Activated CD4-positive, alpha-beta T cell treated with anti-CD3 and anti-CD28 coated beads, Interleukin-2, Interleukin-6, amounts not matched to agents 100 ng/mL and 50 ng/mL, durations not matched to agents 16 hours and 8 hours (primary cell): ENCODE results near the gene INPP5D.
"Not testable (repeated sequence)": the region's sequence is repeated elsewhere in the genome, so short reads cannot be mapped to it uniquely, and the experiment has no call there.

Experiments
- DNase-seq: peaks from one replicate; pipeline ENCODE4 v3.0.0-alpha.2; 2020

INPP5D gene

DNA sequence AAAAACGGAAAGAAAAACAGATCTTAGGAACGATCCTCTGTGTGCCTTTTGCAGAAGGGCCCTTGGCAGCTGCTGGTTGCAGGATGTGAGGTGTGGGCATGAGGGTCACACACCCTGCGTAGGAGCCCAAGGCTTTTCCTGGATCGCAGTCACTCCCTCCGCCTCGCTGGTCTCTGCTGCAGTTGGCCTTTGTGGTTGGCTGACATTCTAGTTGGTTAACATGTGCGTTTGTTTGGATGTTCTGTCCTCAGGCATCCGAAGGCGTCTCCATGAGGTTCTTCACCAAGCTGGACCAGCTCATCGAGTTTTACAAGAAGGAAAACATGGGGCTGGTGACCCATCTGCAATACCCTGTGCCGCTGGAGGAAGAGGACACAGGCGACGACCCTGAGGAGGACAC, 61.7 kb downstream of the INPP5D start:
- no peak for DNase-seq

DNA sequence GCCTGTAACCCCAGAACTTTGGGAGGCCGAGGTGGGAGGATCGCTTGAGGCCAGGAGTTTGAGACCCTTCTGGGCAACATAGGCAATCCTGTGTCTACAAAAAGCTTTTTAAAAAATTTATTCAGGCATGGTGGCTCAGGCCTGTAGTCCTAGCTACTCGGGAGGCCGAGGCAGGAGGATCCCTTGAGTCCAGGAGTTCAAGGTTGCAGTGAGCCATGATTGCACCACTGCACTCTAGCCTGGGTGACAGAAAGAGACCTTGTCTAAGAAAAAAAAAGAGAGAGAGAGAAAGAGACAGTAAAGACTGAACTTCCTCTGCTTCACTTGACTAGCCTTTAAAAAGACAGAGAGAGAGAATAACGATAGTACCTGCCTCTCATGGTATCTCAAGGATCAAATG, 62.4 kb downstream of the INPP5D start:
- no peak for DNase-seq

DNA sequence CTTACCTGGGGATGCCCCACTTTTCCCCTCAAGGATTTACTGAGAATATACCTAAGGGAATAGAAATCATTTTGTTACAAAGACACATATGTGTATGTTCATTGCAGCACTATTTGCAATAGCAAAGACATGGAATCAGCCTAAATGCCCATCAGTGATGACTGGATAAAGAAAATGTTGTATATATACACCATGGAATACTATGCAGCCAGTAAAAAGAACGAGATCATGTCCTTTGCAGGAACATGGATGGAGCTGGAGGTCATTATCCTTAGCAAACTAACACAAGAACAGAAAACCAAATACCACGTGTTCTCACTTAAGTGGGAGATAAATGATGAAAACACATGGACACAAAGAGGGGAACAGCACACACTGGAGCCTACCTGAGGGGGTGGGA, 63.4 kb downstream of the INPP5D start:
- DNase-seq, result not testable (repeated sequence)

DNA sequence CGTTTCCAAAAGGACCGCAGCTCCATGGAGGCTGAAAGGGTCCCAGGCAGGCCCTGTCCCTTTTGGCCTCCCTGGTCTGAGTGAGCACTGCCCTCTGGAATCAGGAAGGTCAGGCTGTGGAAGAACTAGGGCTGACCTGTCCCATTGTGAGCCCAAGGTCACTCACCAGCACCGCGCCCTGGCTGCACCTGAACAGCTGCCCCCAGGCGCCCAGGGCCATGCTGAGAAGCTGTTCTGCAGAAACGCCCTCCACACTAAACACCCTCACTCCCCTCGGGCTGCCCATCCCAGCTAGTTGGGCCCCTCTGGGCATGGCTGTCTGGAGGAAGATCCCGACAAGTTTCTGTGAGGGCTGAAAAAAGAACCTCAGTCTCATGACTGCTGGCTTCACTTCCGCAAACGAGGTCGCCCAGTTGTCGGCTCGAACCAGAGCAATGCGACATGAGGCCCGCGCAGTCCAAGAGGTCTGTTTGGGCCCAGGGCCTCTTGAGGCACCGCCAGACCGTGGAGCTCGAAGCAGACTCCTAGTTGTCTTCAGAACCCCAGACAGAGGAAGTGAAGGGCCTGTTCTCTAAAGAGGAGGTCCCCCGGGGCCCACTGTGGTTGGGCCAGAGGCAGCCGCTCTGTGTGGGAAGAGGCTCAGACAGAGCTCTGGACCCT, 64.4 kb downstream of the INPP5D start:
- no peak for DNase-seq

DNA sequence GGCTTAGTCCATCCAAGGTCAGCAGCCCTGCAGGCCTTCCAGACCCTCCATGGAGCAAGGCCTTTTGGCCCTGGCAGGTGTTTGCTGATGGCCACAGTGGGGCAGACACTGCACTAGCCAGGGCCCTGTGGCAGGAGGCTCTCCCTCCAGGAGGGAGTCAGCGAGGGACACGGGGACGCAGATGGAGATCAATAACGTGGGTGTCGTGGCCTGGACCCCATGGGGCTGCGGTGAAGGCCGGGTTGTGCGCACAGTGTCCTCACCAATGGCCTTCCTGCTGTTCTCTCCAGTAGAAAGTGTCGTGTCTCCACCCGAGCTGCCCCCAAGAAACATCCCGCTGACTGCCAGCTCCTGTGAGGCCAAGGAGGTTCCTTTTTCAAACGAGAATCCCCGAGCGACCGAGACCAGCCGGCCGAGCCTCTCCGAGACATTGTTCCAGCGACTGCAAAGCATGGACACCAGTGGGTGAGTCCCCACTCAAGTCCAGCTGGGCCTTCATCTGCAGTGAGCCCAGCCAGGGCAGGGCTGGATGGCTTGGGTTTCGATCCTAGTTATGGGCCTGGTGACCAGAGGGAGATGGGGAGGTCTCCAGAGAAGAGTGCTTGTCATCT, 65.4 kb downstream of the INPP5D start:
- no peak for DNase-seq

DNA sequence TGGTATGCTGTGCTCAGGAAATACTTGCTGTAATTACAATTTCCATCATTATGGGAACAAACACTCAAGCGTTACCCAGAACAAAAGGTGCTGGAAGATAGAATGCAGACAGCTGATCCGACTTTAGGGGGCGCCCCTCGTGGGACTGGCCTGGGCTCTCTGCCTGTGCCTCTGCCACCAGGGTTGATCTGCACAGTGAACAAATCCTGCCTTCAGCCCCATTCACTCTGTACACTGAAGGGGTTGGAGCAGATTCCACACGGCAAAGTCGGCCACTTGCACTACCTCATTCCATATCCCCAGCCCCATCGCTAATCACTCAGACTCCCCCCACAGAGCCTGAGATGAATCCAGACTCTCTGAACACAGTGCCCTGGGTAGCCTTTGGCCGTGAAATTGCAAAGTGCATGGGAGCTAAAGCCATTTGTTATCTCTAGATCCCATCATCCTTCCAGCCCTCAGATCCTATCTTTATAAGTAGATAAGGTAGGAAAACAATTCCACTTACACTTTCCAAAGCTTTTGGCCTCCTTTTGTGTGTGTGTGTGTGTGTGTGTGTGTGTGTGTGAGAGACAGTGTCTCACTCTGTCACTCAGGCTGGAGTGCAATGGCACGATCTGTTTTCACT, 69.3 kb downstream of the INPP5D start:
- DNase-seq, result no peak

DNA sequence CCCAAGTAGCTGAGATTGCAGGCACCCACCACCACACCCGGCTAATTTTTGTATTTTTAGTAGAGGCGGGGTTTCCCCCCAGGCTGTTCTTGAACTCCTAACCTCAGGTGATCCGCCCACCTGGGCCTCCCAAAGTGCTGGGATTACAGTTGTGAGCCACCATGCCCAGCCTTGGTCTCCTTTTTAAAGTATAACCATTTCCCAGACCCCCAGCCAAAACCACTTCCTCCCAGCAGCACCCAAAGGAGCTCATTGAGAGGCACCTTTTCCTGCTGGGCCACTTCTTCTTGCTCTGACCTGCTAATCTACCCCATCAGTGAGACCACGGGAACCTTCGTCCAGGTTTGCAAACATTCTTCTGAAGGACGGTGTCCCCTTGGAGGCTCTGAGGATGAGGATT, 69.9 kb downstream of the INPP5D start:
- no peak for DNase-seq

DNA sequence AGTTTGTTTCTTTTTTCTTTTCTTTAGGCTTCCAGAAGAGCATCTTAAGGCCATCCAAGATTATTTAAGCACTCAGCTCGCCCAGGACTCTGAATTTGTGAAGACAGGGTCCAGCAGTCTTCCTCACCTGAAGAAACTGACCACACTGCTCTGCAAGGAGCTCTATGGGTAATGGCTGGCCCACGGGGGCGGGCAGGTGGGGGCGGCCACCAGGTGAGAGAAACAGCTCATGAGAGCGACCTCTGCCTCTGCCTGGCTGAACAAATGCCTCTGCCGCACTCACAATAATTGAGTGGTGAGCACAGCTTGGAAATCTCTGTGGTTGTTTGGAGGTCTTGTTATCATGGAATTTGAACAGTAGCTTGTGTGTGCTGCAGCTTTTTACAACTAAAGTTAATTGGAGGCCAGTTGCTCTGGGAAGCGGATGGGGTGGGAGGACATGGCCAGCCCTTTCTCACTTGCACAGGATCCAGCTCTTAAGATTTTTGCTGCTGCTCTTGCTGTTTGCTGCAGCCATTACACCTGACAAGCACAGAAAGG, 70.4 kb downstream of the INPP5D start:
- DNase-seq, result no peak

DNA sequence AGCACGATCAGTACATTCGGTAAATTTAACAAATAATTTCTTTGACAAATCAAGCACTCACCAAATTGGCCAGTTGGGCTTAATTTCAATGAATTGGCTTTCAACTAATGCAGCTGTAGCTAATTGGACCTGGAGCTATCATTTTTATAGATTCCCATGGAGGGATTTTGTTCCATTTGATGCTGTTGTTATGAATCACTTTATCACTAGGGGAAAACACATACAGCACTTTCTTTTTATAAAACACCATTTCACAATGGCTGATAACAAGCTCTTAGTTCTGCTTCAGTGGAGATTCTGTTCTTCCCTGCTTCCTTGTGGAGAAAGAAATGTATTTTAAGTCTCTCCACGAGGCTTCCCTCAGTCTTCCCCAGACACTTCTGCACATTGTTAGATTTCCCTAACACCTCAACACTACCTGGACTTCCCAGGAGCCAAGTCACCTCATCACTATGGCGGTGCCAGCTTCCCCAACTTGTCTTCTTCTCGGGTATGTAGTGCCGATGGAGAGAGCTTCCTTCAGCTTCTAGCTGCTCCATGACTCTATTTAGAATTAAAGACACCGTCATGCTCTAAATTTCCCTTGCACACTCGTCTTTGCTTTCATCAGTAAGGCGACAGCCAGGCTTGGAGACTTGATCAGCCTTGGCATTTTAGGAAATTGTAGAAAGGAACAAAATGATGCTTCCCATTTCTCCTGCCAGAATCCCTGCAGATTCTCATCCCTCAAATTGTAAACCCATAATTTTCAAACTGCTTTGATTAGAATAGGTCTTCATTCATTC, 72.0 kb downstream of the INPP5D start:
- DNase-seq, result no peak

DNA sequence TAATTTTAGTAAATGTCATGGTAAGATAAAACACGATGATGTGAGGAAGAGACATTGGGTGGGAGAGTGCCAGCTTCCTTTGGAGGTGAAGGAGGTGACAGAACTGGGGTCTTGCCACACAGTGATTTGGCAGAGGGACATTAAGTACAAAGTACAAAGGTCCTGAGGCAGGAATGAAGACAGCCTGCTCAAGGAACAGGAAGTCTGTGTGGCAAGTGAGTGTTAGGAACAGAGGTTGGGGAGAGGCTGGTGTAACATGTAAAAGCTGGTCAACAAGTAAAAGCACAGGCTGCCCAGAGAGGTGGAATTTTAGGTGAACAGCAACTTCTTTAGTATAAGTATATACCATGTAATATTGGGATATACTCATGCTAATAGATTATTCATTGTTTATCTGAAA, 73.1 kb downstream of the INPP5D start:
- no peak for DNase-seq

DNA sequence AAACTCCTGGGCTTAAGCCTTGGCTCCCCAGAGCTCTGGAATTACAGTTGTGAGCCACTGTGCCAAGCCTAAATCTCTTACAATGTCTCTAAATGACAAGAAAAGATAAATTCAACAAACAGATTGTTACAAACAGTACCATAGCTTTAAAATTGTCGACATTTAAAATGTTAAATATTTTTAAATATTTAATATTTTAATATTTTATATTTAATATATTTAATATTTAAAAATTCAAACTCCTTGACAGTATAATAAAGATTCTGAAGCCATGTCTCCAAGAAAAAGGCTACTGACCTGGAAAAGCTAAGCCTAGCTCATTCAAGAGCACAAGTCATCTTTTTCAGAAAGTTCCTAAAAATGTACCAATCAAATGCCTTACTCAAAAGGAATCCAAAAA, 75.3 kb downstream of the INPP5D start:
- no peak for DNase-seq

DNA sequence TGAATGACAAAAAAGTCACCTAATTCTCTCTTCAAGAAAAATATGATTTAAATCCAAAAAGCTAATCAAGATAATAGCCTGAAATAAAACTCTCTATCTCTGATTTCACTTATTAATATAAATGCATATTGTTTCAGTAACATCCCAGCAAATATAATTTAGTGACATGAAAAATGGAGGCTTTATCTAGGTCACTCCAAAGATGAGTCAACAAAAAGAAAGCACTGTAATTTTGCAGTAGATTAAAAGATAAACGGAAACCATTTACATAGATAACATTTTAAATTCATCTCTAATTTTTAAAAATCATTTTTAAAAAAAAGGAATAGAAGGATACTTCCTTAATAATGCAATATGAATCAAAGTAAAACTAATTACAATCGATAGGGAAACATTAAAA, 76.9 kb downstream of the INPP5D start:
- DNase-seq, result no peak

DNA sequence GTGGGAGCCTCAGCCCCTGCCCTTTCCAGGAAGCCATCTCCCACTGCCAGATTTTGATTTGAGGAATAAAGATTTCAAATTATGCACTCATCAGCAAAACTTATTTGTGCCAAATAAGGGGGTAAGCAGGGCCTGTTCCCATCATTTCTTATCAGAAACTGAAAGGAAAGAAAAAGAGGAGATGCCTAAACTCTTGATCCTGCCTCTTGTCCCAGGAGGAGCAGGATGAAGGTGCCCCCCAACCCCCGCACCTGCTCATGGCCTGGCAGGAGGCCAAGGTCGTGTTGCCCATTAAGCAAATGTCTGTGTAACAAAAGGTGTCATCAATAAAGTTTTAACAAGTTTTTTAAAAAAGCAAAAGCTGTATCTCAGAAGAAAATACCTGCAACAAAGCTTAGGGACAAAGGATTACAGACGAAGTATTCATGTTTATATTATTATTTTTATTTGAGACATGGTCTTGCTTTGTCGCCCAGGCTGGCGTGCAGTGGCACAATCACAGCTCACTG, 80.0 kb downstream of the INPP5D start:
- no peak for DNase-seq

DNA sequence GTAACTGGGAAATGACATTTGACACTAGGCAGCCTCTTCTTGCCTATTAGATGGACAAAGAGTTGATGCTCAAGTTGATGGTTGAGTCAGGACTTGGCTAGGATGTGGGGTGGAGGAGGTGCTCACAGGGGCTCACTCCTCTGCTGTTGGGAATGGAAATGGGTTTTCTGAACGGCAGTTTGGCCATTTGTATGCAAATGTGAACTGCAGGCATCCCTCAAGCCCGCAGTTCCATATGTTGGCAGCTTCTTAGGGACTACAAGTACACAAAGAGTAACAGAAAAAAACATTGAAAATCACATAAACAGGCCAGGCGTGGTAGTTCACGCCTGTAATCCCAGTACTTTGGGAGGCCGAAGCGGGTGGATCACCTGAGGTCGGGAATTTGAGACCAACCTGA, 80.8 kb downstream of the INPP5D start:
- no peak for DNase-seq

DNA sequence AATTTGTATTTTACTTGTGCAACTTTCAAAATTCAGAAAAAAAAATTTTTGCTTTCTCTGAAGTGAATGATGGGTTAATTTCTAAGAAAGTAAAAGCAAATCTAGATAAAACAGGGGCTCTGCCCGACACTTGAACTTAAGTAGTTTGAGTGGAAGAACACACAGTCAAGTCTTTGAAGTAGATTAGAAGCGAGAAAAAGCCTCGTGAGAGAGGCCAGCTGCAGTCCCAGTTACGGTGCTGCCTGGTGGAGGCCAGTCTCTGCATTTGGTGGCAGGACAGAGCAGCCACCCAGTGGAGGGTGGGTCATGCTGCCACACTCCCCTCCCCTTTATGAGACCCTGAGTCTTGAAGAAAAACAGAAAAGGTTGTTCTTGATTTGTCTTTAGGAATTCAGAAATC, 81.8 kb downstream of the INPP5D start:
- DNase-seq, result no peak

DNA sequence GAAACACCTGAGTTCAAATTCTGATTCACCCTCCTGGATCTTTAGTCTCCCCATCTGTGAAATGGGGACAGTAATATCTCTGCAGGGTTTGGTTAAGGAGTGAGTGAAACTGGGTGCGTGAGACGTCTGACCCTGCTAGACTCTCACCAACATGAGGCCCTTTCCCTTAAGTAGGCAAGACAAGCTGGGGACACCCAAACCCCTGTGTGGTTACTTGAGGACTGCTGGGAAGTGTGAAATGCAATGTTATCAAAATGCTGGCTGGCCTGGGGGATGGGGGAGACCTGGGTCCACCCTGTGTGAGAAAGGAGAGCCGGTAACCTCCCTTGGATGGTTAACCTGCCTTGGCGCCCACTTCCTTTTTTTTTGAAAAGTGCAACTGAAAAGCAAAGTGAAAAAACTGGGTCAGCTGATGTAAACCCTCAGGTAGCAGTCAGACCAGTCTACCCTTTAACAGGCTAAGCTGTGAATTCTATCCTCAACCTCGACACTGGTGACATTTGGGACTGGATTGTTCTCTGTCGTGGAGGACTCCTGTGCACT, 82.3 kb downstream of the INPP5D start:
- DNase-seq, result peak; percentile 43

DNA sequence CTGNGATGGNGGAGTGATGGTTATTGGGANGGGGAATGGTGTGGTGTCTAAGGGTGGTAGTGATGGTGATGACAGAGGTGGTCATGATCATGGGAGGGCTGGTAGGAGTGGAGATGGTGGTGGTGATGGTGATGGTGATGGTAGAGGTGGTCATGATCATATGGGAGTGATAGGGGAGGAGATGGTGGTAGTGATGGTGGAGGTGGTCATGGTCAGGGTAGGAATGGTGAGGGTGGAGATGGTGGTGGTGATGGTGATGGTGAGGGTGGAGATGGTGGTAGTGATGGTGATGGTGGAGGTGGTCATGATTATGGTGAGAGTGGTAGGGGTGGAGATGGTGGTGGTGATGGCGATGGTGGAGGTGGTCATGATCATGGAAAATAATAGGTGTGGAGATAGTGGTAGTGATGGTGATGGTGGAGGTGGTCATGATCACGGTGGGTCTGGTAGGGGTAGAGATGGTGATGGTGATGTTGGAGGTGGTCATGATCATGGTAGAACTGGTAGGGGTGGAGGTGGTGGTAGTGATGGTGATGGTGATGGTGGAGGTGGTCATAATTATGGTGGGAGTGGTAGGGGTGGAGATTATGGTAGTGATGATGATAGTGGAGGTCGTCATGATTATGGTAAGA, 83.7 kb downstream of the INPP5D start:
- DNase-seq, result no peak

DNA sequence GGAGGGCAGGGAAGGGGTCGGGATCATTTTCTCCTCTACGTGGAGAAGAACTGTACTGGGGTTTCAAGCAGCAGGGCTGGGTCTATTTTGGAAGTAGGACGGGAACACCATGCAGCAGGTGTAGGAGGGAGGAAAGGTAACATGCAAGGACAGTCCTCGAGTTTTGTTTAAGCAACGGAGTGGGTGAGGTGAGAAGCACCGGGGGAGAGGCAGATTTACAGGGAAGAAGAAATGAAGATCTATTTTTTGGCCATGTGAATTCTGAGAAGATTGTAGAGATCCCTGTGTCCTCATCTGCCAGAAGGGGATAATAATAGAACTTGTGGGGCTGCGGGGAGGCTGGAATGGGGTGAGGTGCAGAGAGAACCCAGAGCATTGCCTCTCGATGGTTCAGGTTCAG, 85.6 kb downstream of the INPP5D start:
- no peak for DNase-seq

DNA sequence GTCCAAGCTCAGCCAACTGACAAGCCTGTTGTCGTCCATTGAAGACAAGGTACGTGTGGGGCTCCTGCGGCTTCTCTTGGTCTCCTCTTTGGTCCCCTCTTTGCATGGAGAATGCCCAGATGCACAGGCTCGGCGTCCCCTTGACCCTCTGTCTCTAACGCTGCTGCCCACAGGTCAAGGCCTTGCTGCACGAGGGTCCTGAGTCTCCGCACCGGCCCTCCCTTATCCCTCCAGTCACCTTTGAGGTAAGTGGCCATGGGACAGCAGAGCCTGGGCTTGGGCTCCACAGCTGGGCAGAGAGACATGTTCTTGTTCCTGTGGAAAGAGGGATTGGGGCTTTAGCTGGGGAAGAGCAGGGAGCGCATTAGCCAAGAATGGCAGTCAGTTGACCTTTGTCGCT, 86.1 kb downstream of the INPP5D start:
- DNase-seq, result no peak

DNA sequence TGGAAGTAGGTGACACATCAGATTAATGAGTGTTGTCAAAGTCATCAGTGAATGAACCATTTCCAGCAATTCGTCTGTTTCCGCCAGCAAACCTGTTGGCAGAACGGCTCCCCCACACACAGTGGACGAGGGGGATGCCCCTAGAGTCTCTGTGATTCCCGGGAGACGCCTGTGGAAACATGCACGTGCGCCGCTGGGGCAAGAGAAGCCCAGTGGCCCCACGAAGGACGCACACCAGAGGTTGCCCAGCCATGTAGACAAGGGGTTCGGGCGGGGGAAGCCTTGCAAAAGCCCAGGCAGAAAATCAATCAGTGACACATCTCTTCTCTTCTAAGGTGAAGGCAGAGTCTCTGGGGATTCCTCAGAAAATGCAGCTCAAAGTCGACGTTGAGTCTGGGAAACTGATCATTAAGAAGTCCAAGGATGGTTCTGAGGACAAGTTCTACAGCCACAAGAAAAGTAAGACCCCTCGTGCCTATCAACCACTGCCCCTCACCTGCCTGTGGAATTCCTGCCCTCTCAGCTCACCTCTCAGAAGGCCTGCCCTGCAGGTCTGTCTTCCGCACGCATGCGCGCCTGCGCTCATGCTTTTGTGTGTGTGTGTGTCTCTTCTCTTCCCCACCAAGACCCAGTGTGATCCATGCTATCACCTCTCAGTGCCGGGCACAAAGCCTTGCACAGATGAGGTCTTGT, 87.1 kb downstream of the INPP5D start:
- DNase-seq, result no peak

DNA sequence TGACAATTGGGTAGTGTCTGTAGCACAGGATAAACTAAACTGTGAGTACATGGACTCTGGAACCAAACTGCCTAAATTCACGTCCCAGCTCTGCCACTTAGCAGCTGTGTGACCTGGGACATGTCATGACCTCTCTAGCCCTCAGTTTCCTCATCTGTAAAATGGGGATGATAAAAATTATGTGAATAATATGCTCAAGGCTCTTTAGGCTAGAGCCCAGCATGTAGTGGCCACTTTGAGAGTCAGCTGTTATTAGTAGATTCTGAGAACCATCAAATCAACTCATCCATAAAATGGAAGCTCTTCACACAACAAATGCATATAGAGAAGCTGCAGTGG, 87.7 kb downstream of the INPP5D start:
- DNase-seq, result no peak

DNA sequence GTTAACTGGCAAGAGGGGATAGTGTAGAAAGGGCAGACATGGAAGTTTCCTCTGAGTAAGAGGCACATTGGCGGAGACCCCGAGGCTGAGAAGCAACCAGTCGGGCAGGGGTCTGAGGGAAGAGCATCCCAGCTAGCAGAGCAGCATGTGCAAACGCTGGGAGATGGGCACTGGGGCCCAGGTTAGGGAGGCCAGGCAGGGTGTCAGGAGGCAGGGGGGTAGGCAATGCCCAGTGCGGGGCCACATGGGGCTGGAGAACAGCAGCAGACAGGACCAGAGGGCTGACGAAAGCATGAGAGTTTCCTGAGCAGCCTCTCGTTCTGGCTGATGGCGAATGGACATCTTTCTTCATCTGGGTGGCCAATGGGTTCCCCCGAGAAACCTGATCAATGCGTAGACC, 88.2 kb downstream of the INPP5D start:
- DNase-seq, result no peak
